Progenitor cell of endocrine pancreas (in vitro differentiated cells): ENCODE measurements around the gene SAE1. TPM values are rescaled to one million over a fixed set of nuclear protein-coding genes. Genes with fewer than 3 reads are reported as not detected.

ENCODE experiments used
- DNase-seq: peaks from one replicate; pipeline ENCODE4 v3.0.0; 2021; ENCODE audit warnings: low spot score; ENCODE audit not compliant: unreplicated experiment
- H3K27ac Mint-ChIP-seq: 2 replicates; pipeline ENCODE4 v1.8.0; 2021; ENCODE audit warnings: mild to moderate bottlenecking, moderate library complexity, mixed read lengths
- H3K27me3 Mint-ChIP-seq: 2 replicates; pipeline ENCODE4 v1.8.0; 2021; ENCODE audit warnings: mixed read lengths
- H3K36me3 Mint-ChIP-seq: 2 replicates; pipeline ENCODE4 v1.8.0; 2022; ENCODE audit warnings: mixed read lengths; ENCODE audit not compliant: insufficient read depth
- H3K4me1 Mint-ChIP-seq: 2 replicates; pipeline ENCODE4 v1.8.0; 2021; ENCODE audit warnings: low read depth, mixed read lengths
- H3K4me3 Mint-ChIP-seq: 2 replicates; pipeline ENCODE4 v1.8.0; 2021; ENCODE audit warnings: low read depth, mild to moderate bottlenecking, moderate library complexity, mixed read lengths
- H3K9me3 Mint-ChIP-seq: 2 replicates; pipeline ENCODE4 v1.8.0; 2021; ENCODE audit warnings: low read depth, mixed read lengths
- CTCF ChIP-seq: fragments of 200-600 bp; sonication (generic); IDR thresholded peaks from one replicate; pipeline ENCODE4 v1.5.0; 2021; ENCODE audit warnings: antibody characterized with exemption, mild to moderate bottlenecking; ENCODE audit not compliant: unreplicated experiment
- total RNA-seq: library from RNA; stranded (reverse); gene quantifications from 2 replicates; pipeline ENCODE4 v1.2.1, GENCODE V29; 2021

The SAE1 gene
- total RNA-seq, 1 donor from 2014 or later, result 173 TPM

- no peaks in the 10 kb centered on the region for H3K27me3 Mint-ChIP-seq
- no peak for TF ChIP-seq CTCF
- H3K36me3 Mint-ChIP-seq, result peaks cover 13% of the 10 kb centered on the region
- peak overlapping the region; percentile 95 for H3K4me3 Mint-ChIP-seq
- no peak for DNase-seq
- no peaks in the 10 kb centered on the region for H3K9me3 Mint-ChIP-seq
- peaks cover 21% of the 10 kb centered on the region for H3K4me1 Mint-ChIP-seq
- H3K27ac Mint-ChIP-seq, result peak overlapping the region; percentile 100
Observed at GRCh38 chr19:47113850-47114651, 16.6 kb upstream of the SAE1 start.

- Mint-ChIP-seq H3K27ac (no peak overlapping the region), H3K9me3 (no peaks in the 10 kb centered on the region), H3K4me1 (peaks cover 9% of the 10 kb centered on the region), H3K4me3 (no peak overlapping the region), H3K36me3 (no peaks in the 10 kb centered on the region), H3K27me3 (no peaks in the 10 kb centered on the region)
- TF ChIP-seq CTCF, result no peak
- no peak for DNase-seq
Observed at GRCh38 chr19:47120470-47121067, 10.1 kb upstream of the SAE1 start.

- Mint-ChIP-seq H3K27me3 (no peaks in the 10 kb centered on the region), H3K36me3 (no peaks in the 10 kb centered on the region), H3K4me1 (peaks cover 9% of the 10 kb centered on the region), H3K9me3 (no peaks in the 10 kb centered on the region), H3K27ac (peak overlapping the region; percentile 22), H3K4me3 (no peak overlapping the region)
- TF ChIP-seq CTCF, result no peak
- no peak for DNase-seq
Observed at GRCh38 chr19:47122359-47123335, 8.0 kb upstream of the SAE1 start.

- no peaks in the 10 kb centered on the region for H3K36me3 Mint-ChIP-seq
- TF ChIP-seq CTCF, result no peak
- H3K27ac Mint-ChIP-seq, result no peak overlapping the region
- no peak for DNase-seq
- no peaks in the 10 kb centered on the region for H3K27me3 Mint-ChIP-seq
- no peak overlapping the region for H3K4me3 Mint-ChIP-seq
- H3K4me1 Mint-ChIP-seq, result peaks cover 9% of the 10 kb centered on the region
- H3K9me3 Mint-ChIP-seq, result no peaks in the 10 kb centered on the region
Observed at GRCh38 chr19:47123406-47123805, 7.2 kb upstream of the SAE1 start.
